WTC11 (cell line): ENCODE measurements around the gene PIEZO1. TPM values are rescaled to one million over a fixed set of nuclear protein-coding genes. Genes with fewer than 3 reads are reported as not detected.
A peak's percentile ranks its signal among the peaks of the same experiment; 100 is the strongest.

Source experiments
- ATAC-seq: fragments of 200-7000 bp; cut with Tn5 transposase; 2 replicates; pipeline ENCODE4 v1.10.0; 2021; ENCODE audit warnings: mild to moderate bottlenecking, moderate library complexity
- CTCF ChIA-PET: fragments of 300-600 bp; sonication (Branson Sonifier 250); formaldehyde crosslinking; loops from one replicate; lab custom pipeline; 2021; ENCODE audit warnings: antibody characterized with exemption; lab: Charles Lee
- POLR2A ChIA-PET: fragments of 350-600 bp; sonication (Branson Sonifier 250); formaldehyde crosslinking; loops from one replicate; lab custom pipeline; 2021; ENCODE audit warnings: antibody characterized with exemption; lab: Charles Lee
- DNase-seq: peaks from one replicate; pipeline ENCODE4 v3.0.0; 2021; ENCODE audit warnings: low spot score
- H3K27ac Mint-ChIP-seq: 2 replicates; pipeline ENCODE4 v1.8.0; 2021; ENCODE audit warnings: mixed read lengths
- H3K27me3 Mint-ChIP-seq: 2 replicates; pipeline ENCODE4 v1.8.0; 2021; ENCODE audit warnings: low read depth, mild to moderate bottlenecking, moderate library complexity, mixed read lengths
- H3K36me3 Mint-ChIP-seq: 2 replicates; pipeline ENCODE4 v1.8.0; 2021; ENCODE audit warnings: mixed read lengths
- H3K4me1 Mint-ChIP-seq: 2 replicates; pipeline ENCODE4 v1.8.0; 2022; ENCODE audit warnings: mixed read lengths
- H3K4me3 Mint-ChIP-seq: 2 replicates; pipeline ENCODE4 v1.8.0; 2021; ENCODE audit warnings: mild to moderate bottlenecking, moderate library complexity, mixed read lengths
- H3K9me3 Mint-ChIP-seq: 2 replicates; pipeline ENCODE4 v1.8.0; 2021; ENCODE audit warnings: mixed read lengths
- AR ChIP-seq: fragments of 250-450 bp; sonication (Bioruptor Pico); IDR thresholded peaks from 2 replicates; pipeline ENCODE4 v1.9.0; 2021; ENCODE audit warnings: mild to moderate bottlenecking
- ATF2 ChIP-seq: sonication (generic); formaldehyde crosslinking; IDR thresholded peaks from 2 replicates; pipeline ENCODE4 v1.8.1; 2022; ENCODE audit warnings: low read depth, missing genetic modification reagents, borderline replicate concordance
- CREM ChIP-seq: sonication (generic); formaldehyde crosslinking; IDR thresholded peaks from 2 replicates; pipeline ENCODE4 v1.8.1; 2022; ENCODE audit warnings: mild to moderate bottlenecking, missing genetic modification reagents, moderate library complexity
- E2F4 ChIP-seq: sonication (generic); formaldehyde crosslinking; IDR thresholded peaks from 2 replicates; pipeline ENCODE4 v1.8.1; 2022; ENCODE audit warnings: low read depth, mild to moderate bottlenecking, moderate library complexity, missing genetic modification reagents, borderline replicate concordance
- E2F5 ChIP-seq: sonication (generic); formaldehyde crosslinking; IDR thresholded peaks from 2 replicates; pipeline ENCODE4 v1.8.1; 2022; ENCODE audit warnings: mild to moderate bottlenecking, moderate library complexity, missing genetic modification reagents
- FOXJ3 ChIP-seq: sonication (generic); formaldehyde crosslinking; IDR thresholded peaks from 2 replicates; pipeline ENCODE4 v1.9.0; 2021; ENCODE audit warnings: missing genetic modification reagents, mild to moderate bottlenecking, borderline replicate concordance
- FOXP1 ChIP-seq: sonication (generic); formaldehyde crosslinking; IDR thresholded peaks from 2 replicates; pipeline ENCODE4 v1.8.0; 2022; ENCODE audit warnings: missing genetic modification reagents, mild to moderate bottlenecking, moderate library complexity, borderline replicate concordance
- GABPB1 ChIP-seq: sonication (generic); formaldehyde crosslinking; IDR thresholded peaks from 2 replicates; pipeline ENCODE4 v1.8.1; 2023; ENCODE audit warnings: mild to moderate bottlenecking, missing genetic modification reagents
- GTF2I ChIP-seq: fragments of 250-450 bp; sonication (Bioruptor Pico); conservative IDR thresholded peaks from 2 replicates; pipeline ENCODE4 v1.4.0; 2021; ENCODE audit warnings: mild to moderate bottlenecking
- HMGA2 ChIP-seq: fragments of 250-450 bp; sonication (Bioruptor Pico); IDR thresholded peaks from 2 replicates; pipeline ENCODE4 v1.4.0; 2021; ENCODE audit warnings: mild to moderate bottlenecking, moderate library complexity
- KAT7 ChIP-seq: sonication (generic); formaldehyde crosslinking; IDR thresholded peaks from 2 replicates; pipeline ENCODE4 v1.8.1; 2023; ENCODE audit warnings: missing genetic modification reagents, mild to moderate bottlenecking, borderline replicate concordance
- NFE2L1 ChIP-seq: sonication (generic); formaldehyde crosslinking; IDR thresholded peaks from 2 replicates; pipeline ENCODE4 v1.8.1; 2023; ENCODE audit warnings: missing genetic modification reagents
- NR3C1 ChIP-seq: sonication (generic); formaldehyde crosslinking; conservative IDR thresholded peaks from 2 replicates; pipeline ENCODE4 v1.8.1; 2023; ENCODE audit warnings: low read depth, mild to moderate bottlenecking, missing genetic modification reagents
- SP1 ChIP-seq: sonication (generic); formaldehyde crosslinking; conservative IDR thresholded peaks from 2 replicates; pipeline ENCODE4 v1.8.1; 2022; ENCODE audit warnings: missing genetic modification reagents
- TCF7 ChIP-seq: sonication (generic); formaldehyde crosslinking; IDR thresholded peaks from 2 replicates; pipeline ENCODE4 v1.8.0; 2022; ENCODE audit warnings: mild to moderate bottlenecking, low read depth, missing genetic modification reagents, moderate library complexity
- TEAD4 ChIP-seq: sonication (generic); formaldehyde crosslinking; IDR thresholded peaks from 2 replicates; pipeline ENCODE4 v1.8.0; 2022; ENCODE audit warnings: mild to moderate bottlenecking, missing genetic modification reagents
- ZNF219 ChIP-seq: sonication (generic); formaldehyde crosslinking; IDR thresholded peaks from 2 replicates; pipeline ENCODE4 v1.8.0; 2023; ENCODE audit warnings: missing genetic modification reagents, mild to moderate bottlenecking, borderline replicate concordance
- ZNF232 ChIP-seq: sonication (generic); formaldehyde crosslinking; IDR thresholded peaks from 2 replicates; pipeline ENCODE4 v1.8.0; 2022; ENCODE audit warnings: mild to moderate bottlenecking, missing genetic modification reagents
- ZNF281 ChIP-seq: sonication (generic); formaldehyde crosslinking; IDR thresholded peaks from 2 replicates; pipeline ENCODE4 v1.8.0; 2023; ENCODE audit warnings: mild to moderate bottlenecking, missing genetic modification reagents
- ZNF425 ChIP-seq: fragments of 250-450 bp; sonication (Bioruptor Pico); conservative IDR thresholded peaks from 2 replicates; pipeline ENCODE4 v1.9.0; 2021; ENCODE audit warnings: mild to moderate bottlenecking
- total RNA-seq: library from RNA; stranded (reverse); gene quantifications from 3 replicates; pipeline ENCODE4 v1.2.3, GENCODE V29; 2021

The PIEZO1 gene
- total RNA-seq, 1 experiment from 2014 or later: 71.3 TPM

- H3K4me3 Mint-ChIP-seq: peak overlapping the region; percentile 87
- ATAC-seq: no peak
- H3K36me3 Mint-ChIP-seq: peaks cover 39% of the 10 kb centered on the region
- H3K4me1 Mint-ChIP-seq: peaks cover 14% of the 10 kb centered on the region
- H3K9me3 Mint-ChIP-seq: no peaks in the 10 kb centered on the region
- peak overlapping the region; percentile 65 for H3K27ac Mint-ChIP-seq
- ChIA-PET POLR2A (interaction anchor here (0.8 to 2.2 kb wide), 7 partner anchors 26 to 357 kb away, joined by 3 to 5 read pairs (median 3); no protein-coding TSS in a partner anchor), CTCF (interaction anchor here (0.7 to 5.7 kb wide), 11 partner anchors 26 to 357 kb away, joined by 3 to 47 read pairs (median 5); no protein-coding TSS in a partner anchor)
- no peaks in the 10 kb centered on the region for H3K27me3 Mint-ChIP-seq
- TF ChIP-seq ZNF281: no peak
- 0 out of 2 replicates have a peak, but pooled peaks have one; percentile 21 for TF ChIP-seq E2F5 (CRISPR knock-in tag)
- 0 out of 2 replicates have a peak, but pooled peaks have one; percentile 16 for TF ChIP-seq ZNF425
- peak; percentile 9; the same call in 1 of the 2 replicates for TF ChIP-seq AR
- TF ChIP-seq KAT7: 0 out of 2 replicates have a peak, but pooled peaks have one; percentile 16
- DNase-seq: no peak
These were observed 25.3 kb upstream of the PIEZO1 start for GRCh38 chr16:88810166-88810911.

GRCh38 chr16:88809676-88810165 lies 24.7 kb upstream of the PIEZO1 start:
- CTCF ChIA-PET: interaction anchor here (1.0 to 5.7 kb wide), 8 partner anchors 26 to 358 kb away, joined by 3 to 47 read pairs (median 6); no protein-coding TSS in a partner anchor
- Mint-ChIP-seq H3K27me3 (no peaks in the 10 kb centered on the region), H3K36me3 (peaks cover 39% of the 10 kb centered on the region), H3K9me3 (no peaks in the 10 kb centered on the region), H3K4me1 (peaks cover 14% of the 10 kb centered on the region), H3K27ac (peak overlapping the region; percentile 81), H3K4me3 (peak overlapping the region; percentile 87)
- POLR2A ChIA-PET: interaction anchor here (0.8 to 2.2 kb wide), 7 partner anchors 25 to 358 kb away, joined by 3 to 5 read pairs (median 3); no protein-coding TSS in a partner anchor
- no peak for ATAC-seq
- no peak for DNase-seq
- TF ChIP-seq NFE2L1 (CRISPR knock-in tag) (no peak), ATF2 (CRISPR knock-in tag) (0 out of 2 replicates have a peak, but pooled peaks have one; percentile 9), ZNF219 (no peak), ZNF232 (CRISPR knock-in tag) (no peak), NR3C1 (CRISPR knock-in tag) (no peak), SP1 (0 out of 2 replicates have a peak, but pooled peaks have one; percentile 24), FOXJ3 (no peak), CREM (CRISPR knock-in tag) (peak; percentile 40; the same call in 1 of the 2 replicates), E2F4 (no peak), FOXP1 (CRISPR knock-in tag) (no peak), GABPB1 (CRISPR knock-in tag) (no peak), HMGA2 (CRISPR knock-in tag) (no peak), TEAD4 (CRISPR knock-in tag) (no peak), GTF2I (no peak), TCF7 (no peak)
